HEK293T (cell line): Measurements from ENCODE around the gene LRRC40.

ENCODE experiments used
- NFRKB ChIP-seq: fragments of 450-650 bp; IDR thresholded peaks from 2 replicates; pipeline ENCODE4 v1.6.1; 2016; ENCODE audit warnings: mild to moderate bottlenecking, moderate library complexity
- SP1 ChIP-seq: fragments of 450-650 bp; IDR thresholded peaks from 2 replicates; pipeline ENCODE4 v1.6.1; 2017
- ZNF384 ChIP-seq: fragments of 450-650 bp; IDR thresholded peaks from 2 replicates; pipeline ENCODE4 v1.6.1; 2016

DNA sequence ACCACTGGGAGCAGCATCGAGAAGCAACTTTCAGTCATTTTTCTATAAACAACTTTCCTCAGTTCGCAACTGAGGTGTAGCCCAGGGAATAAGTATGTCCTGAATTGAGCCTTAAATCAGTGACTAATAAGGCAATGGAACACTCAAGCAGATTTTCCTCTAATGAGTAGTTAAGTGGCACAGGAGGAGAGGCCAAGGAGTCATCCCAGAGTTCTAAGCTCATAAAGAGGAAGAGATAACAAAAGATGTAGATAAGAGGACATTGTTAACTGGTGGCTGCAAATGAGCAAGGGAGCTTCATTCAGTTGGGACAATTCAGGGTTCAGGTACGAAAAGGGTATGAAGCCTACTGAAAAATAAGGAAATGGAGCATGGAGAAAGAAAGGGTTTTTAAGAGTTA lies 64.5 kb downstream of the LRRC40 start:
- TF ChIP-seq SP1 (no peak), ZNF384 (no peak), NFRKB (no peak)
